Stimulated activated CD8-positive, alpha-beta memory T cell treated with anti-CD3 and anti-CD28 coated beads, Interleukin-15, amount 100 ng/mL, for 1 hour (primary cell): ENCODE measurements around the gene C8A.

Source experiments
- DNase-seq: peaks from one replicate; pipeline ENCODE4 v3.0.0-alpha.2; 2020; ENCODE audit warnings: low read depth

Gene C8A

DNA sequence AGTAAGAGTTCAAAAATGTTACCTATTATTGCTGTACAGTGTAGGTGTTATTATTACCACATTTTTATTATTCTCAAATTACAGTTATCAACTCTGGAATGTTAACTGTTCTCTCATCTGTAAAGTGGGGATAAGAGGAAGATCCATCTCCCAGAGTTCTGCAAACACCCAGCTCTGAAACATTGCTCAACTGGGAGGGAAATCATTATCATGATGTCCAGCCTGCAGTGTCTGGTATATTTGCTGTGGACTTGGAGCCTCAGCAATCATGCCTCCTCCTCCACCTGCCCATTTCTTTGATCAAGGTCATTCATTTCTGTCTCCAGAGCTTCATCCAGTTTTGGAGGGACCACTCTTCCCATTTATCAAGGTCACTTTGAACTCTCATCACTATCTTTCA is 39.4 kb downstream of the C8A start:
- DNase-seq, result no peak

DNA sequence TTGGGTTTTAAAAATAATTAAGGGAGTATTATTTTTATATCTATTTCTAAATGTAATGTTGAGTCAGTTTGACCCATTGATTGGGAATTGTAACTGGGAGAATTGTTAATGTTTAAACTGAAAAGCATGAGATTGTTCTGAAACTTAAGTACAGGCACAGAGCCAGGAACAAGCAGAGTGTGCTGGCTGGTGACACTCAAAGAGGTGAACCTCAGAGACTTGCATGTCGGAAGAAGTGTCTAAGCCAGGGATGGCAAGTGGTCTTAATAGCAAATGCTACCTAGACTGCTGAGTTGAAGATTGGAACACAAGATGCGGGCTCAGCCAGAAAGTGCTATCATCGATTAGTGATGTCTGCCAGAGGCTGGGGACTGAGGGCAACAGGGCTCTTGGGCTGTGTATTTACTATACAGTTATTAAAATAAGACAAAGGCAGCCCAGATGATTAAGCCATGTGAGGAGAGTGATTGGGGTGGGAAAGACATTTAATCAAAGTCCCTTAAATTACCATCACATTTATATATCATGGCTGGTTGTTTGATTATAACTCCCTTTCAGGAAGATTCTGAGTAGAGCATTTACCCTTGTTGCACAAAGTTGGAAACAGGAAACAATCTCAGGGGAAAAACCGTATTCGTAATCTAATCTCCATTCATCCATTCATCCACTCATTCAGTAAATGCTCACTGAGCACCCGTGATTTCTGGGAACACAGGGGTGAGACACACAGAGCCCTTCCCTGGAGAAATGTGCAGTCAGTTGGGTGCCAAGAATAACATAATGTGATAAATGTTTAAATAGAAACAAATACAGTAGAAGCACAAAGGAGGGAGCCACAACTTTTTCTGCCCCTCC is 42.8 kb downstream of the C8A start:
- no peak for DNase-seq

GRCh38 chr1:56898005-56898373 is 43.4 kb downstream of the C8A start:
- DNase-seq, result no peak

- DNase-seq, result no peak
These were observed 44.3 kb downstream of the C8A start for GRCh38 chr1:56898879-56899278.

- DNase-seq, result no peak
These were observed 47.1 kb downstream of the C8A start for GRCh38 chr1:56901716-56902115.

- no peak for DNase-seq
These were observed 49.2 kb downstream of the C8A start for GRCh38 chr1:56903778-56904177.

- DNase-seq, result no peak
These were observed 50.2 kb downstream of the C8A start for GRCh38 chr1:56904663-56905397.

DNA sequence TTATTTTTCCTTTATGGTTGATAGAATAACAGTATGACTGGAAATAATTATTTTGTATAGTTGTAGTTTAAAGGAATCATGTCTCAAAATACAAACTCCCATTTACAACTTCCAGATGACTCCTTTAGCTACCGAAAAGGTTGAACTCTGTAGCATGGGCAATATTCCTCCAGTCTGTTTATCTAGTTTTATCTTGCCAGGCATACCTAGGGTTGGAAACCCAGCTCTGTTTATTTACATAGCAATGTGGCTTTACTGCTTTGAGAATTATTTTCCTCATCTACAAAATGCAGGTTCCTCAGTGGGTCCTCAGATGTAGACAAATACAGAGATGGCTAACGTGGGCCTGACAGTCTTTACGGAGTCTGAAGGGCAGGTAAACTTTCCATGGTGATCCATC is 51.1 kb downstream of the C8A start:
- DNase-seq, result no peak

DNA sequence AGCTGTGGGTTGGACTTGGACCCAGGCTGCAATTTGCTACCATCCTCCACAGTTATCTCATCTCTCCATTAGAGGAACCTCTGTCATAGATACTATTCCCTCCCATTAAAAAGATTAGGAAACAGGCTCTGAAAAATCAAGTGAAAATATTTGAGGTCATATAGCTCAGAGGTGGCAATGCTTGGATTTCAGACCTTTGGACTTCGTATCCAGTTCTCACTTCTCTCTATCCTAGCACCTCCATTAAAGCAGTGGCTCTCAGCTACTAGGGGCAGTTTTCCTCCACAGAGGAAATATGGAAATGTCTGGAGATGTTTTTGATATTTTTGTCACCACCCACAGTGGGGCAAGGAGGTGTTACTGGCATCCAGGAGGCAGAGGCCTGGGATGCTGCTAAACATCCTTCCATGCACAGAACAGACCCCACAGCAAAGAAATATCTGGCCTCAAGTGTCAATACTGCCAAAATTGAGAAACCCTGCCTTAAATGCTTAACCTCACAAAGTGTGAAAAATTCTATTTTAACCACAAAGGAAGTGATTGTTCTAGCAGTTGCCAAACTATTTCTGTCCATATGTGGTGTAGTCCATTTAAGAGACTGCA is 54.1 kb downstream of the C8A start:
- DNase-seq, result no peak

DNA sequence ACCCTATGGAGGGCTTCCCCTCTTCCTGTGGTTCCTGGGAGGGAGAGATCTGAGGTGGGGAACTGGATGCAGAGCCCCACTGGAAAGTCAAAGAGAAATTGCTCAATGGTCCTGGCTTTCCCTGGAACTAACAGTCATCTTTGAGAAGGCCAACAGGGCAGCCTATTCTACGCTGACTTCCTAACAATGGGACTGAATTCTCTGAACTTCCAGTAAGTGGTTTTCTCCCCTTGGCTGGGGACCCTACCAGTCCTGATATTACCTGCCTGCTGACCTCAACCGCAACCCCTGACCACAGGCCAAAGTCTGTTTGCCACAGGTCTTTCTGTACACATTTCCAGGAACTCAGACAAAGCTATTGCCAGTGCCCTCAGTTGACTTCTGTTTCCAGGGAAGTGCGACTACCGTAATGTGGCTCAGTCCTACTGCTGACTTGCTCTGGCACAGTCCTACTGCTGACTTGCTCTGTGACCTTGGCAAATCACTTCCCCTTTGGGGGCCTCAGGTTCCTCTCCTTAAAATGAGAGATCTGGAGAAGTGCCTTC is 55.9 kb downstream of the C8A start:
- DNase-seq, result no peak

DNA sequence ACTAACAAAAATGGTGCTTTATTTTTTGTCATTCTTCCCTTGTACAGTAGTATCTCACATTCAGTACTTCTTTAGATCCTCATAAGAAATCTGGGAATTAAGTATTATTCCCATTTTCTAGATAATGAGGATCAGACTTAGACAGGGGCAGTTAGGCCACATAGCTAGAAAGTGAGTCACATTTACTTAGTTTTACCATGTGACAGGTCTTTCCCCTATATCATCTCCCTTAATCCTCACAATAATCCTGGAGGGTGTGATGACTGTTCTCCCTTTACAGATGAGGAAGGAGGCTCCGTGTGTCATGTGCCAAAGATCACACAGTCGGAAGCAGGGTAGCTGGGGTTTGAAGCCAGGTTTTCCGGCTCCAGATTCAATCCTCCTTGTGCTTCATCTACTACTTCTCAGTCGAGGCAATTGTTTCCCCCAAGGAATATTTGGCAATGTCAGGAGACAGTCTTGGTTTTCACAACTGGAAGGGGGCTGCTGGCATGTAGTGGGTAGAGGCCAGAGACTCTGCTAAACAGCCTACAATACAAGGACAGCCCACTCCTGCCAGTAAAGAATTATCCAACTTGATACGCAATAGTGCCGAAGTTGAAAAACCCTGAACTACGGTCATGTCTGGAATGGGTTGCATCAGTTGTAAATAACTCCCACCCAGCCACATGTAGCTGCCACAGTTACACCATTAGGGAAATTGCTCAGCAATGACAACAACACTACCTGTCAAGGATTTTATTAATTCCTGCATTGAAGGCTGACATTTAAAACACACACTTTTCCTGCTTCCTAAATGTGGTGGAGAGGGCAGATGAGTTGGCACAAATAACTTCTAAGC is 56.7 kb downstream of the C8A start:
- no peak for DNase-seq

- DNase-seq, result no peak
These were observed 57.7 kb downstream of the C8A start for GRCh38 chr1:56912325-56912724.

GRCh38 chr1:56915960-56916359 is 61.4 kb downstream of the C8A start:
- DNase-seq, result no peak

DNA sequence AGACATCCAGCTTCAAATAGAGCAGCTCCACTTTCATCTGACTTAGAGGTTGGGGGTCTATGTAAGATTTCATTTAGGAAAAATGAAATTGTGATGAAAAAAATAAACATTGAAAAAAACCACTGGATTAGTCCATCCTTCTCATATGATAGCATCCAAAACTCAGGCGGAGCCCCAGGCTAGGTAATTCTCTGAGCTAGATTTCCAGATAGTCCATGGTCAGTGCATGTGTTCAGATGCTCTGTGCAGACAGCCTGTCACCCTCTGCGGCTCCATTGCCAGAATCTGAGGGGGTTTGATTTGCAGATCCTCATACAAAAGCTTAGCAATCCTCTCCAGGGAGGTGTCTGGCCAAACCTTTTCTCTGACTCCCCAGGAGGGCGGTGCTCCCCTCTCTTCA is 62.0 kb downstream of the C8A start:
- no peak for DNase-seq

DNA sequence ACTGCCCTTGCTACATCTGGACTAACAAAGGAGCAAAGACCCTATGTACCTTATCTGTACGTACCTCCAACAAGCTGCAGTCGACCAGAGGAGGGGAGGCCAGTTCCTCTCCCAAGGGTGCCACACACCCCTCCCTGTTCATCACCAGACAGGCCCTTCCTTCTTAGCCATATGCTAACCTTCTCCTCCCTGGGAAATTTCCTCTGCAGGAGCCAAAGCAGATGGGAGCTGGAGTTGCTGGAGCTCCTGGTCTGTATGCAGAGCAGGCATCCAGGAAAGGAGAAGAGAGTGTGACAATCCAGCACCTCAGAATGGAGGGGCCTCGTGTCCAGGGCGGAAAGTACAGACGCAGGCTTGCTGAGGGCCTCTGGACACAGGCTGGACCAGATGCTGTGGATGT is 62.8 kb downstream of the C8A start:
- DNase-seq, result no peak

DNA sequence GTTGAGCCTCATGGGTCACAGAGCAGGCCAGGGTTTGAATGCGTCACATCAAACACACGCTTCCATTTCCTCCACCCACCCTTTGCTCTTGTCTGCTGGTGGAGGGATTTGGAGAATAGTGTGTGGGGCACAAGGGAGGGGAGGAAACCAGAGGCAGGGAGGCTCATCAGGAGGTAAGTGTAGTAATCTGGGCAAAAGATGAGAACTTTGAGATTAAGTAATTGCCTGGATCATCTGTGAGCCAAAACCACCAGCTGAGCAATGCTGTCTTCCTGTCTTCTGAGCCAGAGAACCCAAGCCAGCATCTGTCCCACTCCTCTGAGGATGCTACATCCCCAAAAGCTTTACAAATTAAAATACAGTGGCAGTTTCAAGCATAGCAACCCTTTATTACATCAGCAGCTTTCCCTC is 66.0 kb downstream of the C8A start:
- no peak for DNase-seq

GRCh38 chr1:56921479-56921878 is 66.9 kb downstream of the C8A start:
- DNase-seq, result no peak

DNA sequence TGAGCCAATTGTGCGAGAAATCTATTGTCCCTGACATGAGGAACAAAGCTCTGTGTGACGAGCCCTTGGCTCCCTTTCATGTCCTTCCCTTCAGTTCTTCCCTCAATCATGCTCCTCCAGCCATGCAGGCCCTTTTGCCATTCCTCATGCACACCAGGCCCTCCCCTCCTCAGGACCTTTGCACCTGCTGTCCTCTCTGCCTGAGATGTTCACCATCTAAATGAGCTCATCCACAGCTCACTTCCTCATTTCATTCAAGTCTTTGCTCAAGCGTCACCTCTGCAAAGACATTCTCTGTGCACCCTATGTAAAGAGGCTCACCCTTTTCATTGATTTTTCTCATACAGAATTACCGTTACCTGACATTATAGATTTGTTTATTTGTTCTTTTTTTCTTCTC is 67.5 kb downstream of the C8A start:
- no peak for DNase-seq

DNA sequence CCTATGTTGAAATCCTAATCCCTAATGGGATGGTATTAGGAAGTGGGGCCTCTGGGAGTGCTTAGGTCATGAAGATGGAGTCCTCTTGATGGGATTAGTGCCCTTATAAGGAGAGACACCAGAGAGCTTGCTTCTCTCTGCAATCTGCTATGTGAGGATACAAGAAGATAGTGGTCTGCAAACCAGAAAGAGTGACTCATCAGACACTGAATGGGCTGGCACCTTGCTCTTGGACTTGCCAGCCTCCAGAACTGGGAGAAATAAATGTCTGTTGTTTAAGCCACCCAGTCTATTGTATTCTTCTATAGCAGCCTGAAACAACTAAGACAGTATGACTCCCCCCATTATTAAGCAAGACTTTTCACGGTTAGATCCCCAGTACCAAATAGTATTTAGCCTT is 67.9 kb downstream of the C8A start:
- DNase-seq, result no peak

DNA sequence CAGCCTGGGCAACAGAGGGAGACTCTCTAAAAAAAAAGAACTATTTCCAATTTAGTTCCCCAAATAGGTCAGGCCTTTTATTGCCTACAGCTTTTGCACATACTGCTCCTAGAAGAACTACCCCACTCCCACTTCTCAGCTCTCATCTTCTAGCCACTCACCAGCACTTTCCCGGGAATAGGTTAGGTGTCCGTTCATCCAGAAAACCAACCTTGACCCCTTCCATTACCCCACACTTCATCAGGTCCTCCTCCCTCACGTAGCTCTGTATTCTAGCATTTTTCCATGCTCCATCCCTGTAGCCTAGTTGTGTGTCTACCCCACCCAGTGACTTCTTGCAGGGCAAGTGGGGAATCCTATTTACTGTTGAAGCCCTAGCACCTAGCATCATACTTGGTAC is 68.6 kb downstream of the C8A start:
- no peak for DNase-seq

GRCh38 chr1:56924116-56924515 is 69.5 kb downstream of the C8A start:
- DNase-seq, result no peak

DNA sequence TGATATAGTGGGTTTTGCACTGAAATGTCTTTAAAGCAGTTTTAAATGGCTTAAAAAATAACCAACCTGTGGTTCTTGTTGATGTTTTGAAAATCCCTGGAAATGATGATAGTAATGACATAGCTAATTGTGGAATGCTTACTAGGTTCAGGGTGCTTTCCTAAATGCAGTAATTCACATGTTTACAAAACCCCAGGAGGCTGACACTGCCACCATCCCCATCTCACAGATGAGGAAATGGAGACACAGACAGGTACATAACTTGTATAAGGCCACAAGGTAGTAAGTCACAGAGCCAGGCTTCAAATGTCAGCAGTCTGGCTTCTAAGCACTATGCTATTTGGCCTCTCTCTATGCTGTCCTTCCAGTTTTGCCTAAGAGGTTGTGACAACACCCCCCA is 70.6 kb downstream of the C8A start:
- DNase-seq, result no peak
